KBM-7 (cell line): Measurements from ENCODE around the gene BOLA3.
"Not testable (repeated sequence)": the region's sequence is repeated elsewhere in the genome, so short reads cannot be mapped to it uniquely, and the experiment has no call there.

Source experiments
- DNase-seq: peaks from one replicate; pipeline ENCODE4 v3.0.0-alpha.2; 2015
- in situ Hi-C: fragments of 300-500 bp; cut with MboI; formaldehyde crosslinking; loops from 2 replicates; pipeline ENCODE4 v1.14.3; 2020; ENCODE audit warnings: low sequenced_read_pairs, low pct_unique_long_range_greater_than_20kb, mixed read lengths

BOLA3 gene

DNA sequence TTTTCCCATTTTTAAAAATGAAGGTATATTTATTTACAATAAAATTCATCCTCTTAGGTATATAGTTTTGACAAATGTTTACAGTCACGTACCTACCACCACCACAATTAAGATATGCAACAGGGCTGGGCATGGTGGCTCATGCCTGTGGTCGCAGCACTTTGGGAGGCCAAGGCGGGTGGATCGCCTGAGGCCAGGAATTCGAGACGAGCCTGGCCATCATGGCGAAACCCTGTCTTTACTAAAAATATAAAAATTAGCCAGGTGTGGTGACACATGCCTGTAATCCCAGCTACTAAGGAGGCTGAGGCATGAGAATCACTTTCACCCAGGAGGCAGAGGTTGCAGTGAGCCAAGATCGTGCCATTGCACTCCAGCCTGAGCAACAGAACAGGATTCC, 59.0 kb downstream of the BOLA3 start:
- in situ Hi-C loops, DNase-seq: not testable (repeated sequence)

DNA sequence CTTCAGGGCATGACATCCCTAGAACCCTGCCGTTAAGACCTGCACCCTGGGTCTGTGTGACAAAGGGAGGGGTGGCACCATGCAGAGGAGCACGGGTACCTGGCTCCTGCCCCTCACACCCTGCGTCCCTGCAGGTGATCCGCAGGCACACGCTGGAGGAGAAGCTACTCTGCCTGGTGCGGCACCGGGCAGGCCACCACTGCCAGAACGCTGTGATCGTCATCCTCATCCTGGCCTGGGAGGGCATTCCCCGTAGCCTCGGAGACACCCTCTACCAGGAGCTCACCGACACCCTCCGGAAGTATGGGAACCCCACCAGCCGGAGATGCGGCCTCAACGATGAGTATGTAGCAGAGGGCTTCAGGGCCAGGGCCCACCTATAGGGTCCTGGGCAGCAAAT, 60.0 kb downstream of the BOLA3 start:
- no peak for DNase-seq
- in situ Hi-C loops: no loop called here

DNA sequence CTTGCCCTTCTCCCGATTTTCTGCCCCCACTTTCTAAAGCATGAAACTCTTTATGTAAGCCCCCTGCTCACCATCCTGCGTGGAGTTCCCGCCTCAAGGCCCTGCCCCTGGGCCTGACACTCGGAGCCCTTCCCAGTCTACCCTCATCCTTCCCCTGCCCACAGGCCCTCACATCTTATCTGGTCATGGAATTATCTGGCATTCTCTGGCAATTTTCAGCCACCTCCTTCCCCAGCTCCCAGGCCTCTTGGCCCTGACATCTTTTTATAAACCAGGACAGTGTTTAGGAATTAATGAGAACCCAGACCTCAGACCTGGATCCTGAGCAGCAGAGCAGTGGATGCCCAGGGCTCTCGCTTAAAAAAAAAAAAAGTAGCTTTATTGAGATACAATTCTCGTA, 61.7 kb downstream of the BOLA3 start:
- in situ Hi-C loops: no loop called here

More for the DNA sequence above, 61.7 kb downstream of the BOLA3 start:
- DNase-seq: no peak
